Loucy (cell line): Measurements from ENCODE around the gene WDR7.

Source experiments
- EZH2phosphoT487 ChIP-seq: fragments of 200-600 bp; IDR thresholded peaks from 2 replicates; pipeline ENCODE4 v1.6.1; 2018; ENCODE audit warnings: antibody characterized with exemption, mild to moderate bottlenecking, moderate library complexity, borderline replicate concordance
- TF ChIP-seq, protein P1 (sequence below): fragments of 200-600 bp; sonication (generic); conservative IDR thresholded peaks from 2 replicates; pipeline ENCODE4 v1.5.1; 2014; ENCODE audit warnings: mild to moderate bottlenecking, antibody characterized with exemption, low read length

- TF ChIP-seq, protein P1, sequence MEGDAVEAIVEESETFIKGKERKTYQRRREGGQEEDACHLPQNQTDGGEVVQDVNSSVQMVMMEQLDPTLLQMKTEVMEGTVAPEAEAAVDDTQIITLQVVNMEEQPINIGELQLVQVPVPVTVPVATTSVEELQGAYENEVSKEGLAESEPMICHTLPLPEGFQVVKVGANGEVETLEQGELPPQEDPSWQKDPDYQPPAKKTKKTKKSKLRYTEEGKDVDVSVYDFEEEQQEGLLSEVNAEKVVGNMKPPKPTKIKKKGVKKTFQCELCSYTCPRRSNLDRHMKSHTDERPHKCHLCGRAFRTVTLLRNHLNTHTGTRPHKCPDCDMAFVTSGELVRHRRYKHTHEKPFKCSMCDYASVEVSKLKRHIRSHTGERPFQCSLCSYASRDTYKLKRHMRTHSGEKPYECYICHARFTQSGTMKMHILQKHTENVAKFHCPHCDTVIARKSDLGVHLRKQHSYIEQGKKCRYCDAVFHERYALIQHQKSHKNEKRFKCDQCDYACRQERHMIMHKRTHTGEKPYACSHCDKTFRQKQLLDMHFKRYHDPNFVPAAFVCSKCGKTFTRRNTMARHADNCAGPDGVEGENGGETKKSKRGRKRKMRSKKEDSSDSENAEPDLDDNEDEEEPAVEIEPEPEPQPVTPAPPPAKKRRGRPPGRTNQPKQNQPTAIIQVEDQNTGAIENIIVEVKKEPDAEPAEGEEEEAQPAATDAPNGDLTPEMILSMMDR: no peak
- no peak for TF ChIP-seq EZH2phosphoT487
Measured at GRCh38 chr18:56747032-56747658, 96.0 kb downstream of the WDR7 start.
